HG02884 (cell line): ENCODE results near the gene DNAJB13.

Experiments
- ATAC-seq: cut with Tn5 transposase; IDR thresholded peaks from one replicate; pipeline ENCODE4 v1.9.1; 2021; ENCODE audit warnings: mild to moderate bottlenecking, moderate library complexity; ENCODE audit not compliant: unreplicated experiment

DNAJB13 gene

GRCh38 chr11:74012074-74012809 lies 61.4 kb downstream of the DNAJB13 start:
- no peak for ATAC-seq

- ATAC-seq: no peak
Observed at GRCh38 chr11:74013141-74013540, 62.3 kb downstream of the DNAJB13 start.

GRCh38 chr11:74014880-74015279 lies 64.1 kb downstream of the DNAJB13 start:
- no peak for ATAC-seq

DNA sequence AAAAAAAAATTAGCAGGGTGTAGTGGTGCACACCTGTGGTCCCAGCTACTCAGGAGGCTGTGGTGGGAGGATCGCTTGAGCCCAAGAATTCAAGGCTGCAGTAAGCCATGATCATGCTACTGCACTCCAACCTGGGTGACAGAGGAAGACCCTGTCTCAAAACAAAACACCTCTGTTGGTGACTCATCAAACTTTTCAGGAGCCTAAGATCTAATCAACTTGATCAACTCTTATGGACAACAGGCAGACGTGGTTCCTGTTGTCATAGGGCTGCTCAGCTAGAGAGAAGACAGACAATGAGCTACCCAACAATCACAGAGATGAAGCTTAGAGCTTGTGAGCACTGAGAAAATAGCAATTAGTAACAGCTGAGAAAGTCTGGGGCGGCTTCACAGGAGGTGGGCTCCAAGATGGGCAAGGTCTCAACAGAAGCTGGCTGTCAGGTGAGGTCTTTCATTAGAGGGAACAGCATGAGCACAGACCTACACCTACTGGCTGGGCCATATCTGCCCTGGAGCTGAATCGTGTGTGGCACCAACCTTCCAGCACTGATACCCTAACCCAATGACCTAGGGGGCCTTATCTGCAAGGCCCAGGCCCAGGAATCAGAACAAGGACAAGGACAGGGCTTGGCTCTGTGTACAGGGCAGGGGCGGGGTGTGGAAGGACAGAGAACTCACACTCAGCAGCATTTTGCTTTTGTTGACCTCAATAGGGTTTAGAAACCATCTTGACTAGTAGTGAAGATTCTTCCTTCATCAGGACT lies 65.3 kb downstream of the DNAJB13 start:
- ATAC-seq: no peak

DNA sequence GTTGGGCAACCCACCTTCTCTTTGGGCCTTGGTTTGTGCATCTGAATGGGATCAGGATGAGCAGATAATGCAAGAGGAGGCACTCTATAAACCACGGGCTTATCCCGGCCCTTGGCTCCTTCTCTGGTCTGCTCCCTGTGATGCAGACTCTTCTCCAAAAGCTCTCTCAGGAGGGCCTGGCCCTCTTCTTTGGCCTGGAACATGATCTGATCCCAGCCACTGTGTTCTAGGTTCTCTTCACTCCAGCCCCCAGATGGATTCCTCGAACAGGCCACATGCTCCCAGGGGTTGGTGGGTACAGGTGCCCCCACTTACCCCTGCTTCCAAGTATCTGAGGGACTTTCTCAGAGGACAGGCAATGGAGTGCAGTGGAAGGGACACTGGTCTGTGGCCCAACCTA lies 66.8 kb downstream of the DNAJB13 start:
- no peak for ATAC-seq

GRCh38 chr11:74018331-74019005 lies 67.6 kb downstream of the DNAJB13 start:
- ATAC-seq: no peak

DNA sequence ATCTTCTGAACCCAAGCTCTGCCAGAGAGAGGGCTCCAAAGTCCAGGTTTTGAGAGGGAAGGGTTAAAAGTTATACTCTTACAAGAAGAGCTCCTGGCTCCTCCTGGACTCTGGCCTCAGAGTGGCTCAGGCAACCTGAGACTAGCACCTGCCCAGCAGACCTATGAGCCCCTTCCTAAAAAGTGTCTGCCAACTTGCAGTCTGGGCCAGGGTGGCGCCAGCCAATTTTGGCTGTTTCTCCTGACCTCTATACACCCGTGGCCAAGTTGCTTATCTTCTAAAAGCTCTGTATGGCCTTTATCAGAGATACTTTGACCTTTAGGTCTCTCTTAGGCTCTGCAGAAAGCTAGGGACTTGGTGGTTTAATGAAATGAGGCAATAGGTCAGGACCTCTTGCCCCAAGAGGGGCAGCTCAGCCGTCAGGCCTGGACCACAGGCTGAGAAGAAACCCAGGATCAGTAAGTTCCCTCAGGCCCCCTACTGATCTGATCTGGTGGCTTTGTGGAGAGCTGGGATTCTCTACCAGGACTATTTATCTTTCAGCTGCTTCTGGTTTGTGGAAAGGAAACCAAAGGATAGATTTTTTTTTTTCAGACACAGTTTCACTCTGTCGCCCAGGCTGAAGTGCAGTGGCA lies 68.4 kb downstream of the DNAJB13 start:
- no peak for ATAC-seq

DNA sequence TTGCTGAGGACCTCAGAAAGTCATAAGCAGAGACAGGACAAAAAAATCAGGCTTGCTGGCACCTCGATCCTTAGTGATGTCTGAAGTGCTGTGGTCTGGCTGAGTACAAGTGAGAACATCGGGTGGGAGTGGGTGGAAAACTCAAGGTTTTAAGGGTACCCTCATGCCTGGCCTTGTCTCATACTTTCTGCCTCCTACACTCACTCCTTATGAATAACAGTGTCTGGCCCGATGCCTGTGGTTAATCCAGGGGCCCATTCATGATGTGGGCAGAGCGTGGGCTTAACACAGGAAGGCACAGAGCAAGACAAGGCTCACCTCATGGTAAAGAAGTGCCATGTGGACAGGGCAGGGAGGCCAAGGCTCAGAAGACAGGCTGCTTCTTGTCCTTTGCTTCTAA lies 69.0 kb downstream of the DNAJB13 start:
- ATAC-seq: no peak
